Retinal pigment epithelial cell (primary cell): ENCODE data around the gene KRT84.

Experiments
- DNase-seq: peaks from one replicate; pipeline ENCODE4 v3.0.0-alpha.2; 2010; ENCODE audit warnings: low read depth
- H3K4me3 ChIP-seq: 2 replicates; pipeline ENCODE4 v1.5.1; 2011; ENCODE audit warnings: mild to moderate bottlenecking, low read length, control low read depth, moderate library complexity
- TF ChIP-seq, protein P1 (sequence below): conservative IDR thresholded peaks from 2 replicates; pipeline ENCODE4 v1.5.1; 2011; ENCODE audit warnings: low read depth, low read length, control low read depth, inconsistent platforms

Gene KRT84, protein sequence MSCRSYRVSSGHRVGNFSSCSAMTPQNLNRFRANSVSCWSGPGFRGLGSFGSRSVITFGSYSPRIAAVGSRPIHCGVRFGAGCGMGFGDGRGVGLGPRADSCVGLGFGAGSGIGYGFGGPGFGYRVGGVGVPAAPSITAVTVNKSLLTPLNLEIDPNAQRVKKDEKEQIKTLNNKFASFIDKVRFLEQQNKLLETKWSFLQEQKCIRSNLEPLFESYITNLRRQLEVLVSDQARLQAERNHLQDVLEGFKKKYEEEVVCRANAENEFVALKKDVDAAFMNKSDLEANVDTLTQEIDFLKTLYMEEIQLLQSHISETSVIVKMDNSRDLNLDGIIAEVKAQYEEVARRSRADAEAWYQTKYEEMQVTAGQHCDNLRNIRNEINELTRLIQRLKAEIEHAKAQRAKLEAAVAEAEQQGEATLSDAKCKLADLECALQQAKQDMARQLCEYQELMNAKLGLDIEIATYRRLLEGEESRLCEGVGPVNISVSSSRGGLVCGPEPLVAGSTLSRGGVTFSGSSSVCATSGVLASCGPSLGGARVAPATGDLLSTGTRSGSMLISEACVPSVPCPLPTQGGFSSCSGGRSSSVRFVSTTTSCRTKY

DNA sequence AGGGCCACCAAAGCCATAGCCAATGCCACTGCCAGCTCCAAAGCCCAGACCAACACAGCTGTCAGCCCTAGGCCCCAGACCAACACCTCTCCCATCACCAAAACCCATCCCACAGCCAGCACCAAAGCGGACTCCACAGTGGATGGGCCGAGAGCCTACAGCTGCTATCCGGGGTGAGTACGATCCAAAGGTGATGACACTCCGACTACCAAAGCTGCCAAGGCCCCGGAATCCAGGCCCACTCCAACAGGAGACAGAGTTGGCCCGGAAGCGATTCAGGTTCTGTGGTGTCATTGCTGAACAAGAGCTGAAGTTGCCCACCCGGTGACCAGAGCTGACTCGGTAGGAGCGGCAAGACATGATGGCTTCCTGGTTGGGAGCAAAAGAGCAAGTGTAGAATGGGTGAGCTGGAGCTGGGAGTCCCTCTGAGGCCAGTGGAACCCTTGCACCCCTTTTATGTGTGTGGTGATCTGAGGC lies at the start of gene KRT84:
KRT84 (minus strand) TSS at position 427 of the 477 bp plus-strand sequence; CDS start at position 360, 67 bp downstream.
- no peak within 1 kb of the TSS for H3K4me3 ChIP-seq
- DNase-seq: no peak
- TF ChIP-seq, protein P1, sequence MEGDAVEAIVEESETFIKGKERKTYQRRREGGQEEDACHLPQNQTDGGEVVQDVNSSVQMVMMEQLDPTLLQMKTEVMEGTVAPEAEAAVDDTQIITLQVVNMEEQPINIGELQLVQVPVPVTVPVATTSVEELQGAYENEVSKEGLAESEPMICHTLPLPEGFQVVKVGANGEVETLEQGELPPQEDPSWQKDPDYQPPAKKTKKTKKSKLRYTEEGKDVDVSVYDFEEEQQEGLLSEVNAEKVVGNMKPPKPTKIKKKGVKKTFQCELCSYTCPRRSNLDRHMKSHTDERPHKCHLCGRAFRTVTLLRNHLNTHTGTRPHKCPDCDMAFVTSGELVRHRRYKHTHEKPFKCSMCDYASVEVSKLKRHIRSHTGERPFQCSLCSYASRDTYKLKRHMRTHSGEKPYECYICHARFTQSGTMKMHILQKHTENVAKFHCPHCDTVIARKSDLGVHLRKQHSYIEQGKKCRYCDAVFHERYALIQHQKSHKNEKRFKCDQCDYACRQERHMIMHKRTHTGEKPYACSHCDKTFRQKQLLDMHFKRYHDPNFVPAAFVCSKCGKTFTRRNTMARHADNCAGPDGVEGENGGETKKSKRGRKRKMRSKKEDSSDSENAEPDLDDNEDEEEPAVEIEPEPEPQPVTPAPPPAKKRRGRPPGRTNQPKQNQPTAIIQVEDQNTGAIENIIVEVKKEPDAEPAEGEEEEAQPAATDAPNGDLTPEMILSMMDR: no peak

DNA sequence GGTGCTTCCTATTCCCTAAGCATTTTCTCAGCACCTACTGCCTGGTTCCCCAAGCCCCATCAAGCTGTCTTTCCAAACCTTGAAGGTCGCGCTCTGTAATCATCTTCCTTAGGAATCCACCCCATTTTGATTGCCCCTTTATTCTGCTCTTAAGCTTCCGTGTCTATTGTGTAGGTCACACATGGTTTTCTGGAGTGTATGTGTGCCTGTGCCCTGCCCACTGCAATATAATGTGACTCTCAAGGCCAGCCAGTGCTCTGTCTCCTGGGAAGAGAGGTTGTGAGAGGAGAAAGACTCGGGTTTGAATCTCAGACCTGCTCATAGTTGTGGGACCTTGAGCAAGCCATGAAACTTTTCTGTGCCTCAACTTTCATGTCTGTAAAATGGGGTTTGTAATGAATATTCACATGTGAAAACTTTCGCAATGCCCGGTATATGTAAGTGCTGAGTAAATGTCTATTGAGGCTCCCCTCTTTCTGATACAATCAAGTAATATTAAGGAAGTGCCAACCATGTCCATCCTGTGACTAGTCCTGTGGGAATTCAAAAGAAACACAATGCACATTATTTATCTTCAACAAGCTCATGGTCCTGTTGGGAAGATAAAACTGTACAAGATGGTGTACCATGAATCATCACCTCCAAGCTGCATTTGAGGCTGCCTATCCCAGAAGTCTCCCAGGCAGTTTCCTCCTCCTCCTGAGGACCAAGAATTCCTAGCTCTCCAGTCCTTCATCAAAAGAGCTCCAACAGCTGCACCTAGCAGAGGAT lies 49.5 kb upstream of the KRT84 start:
- no peak for DNase-seq
- TF ChIP-seq, protein P1: no peak

DNA sequence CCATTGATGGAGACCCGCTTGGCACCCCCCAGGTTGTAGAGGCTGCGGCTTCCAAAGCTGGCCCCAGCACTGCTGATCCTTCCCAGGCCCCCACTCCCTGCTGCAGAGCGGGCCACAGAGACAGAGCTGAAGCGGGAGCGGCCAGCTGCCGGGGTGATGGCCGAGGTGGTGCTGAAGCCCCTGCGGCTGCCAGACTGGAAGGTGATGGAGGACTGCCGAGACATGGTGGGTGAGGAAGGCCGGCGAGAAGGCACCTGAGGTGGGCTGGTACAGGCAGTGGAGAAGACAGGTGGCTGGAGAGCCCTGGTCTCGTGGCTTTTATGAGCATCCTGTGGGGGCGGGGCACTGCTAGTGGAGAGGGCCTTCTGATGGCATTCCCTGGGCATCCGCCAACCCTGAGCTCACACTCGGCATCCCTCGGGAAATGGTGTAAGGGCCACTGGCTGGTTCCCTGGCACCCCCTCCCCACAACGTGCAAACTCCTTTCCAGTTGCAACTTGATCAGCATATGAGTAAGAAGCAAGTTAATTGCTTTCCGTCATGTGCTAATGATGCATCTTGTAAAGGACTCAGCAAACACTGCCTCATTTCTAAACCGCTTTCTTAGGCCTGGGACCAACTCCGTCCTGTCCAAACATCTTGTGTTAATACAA lies 48.8 kb upstream of the KRT84 start, which contains the start of gene KRT75:
KRT75 (minus strand) TSS at position 291 of the 653 bp plus-strand sequence; CDS start at position 224, 67 bp downstream.
- TF ChIP-seq, protein P1: no peak
- H3K4me3 ChIP-seq: no peak within 1 kb of the TSS
- DNase-seq: no peak

More for the DNA sequence above, 49.5 kb upstream of the KRT84 start:
- no peak overlapping the region for H3K4me3 ChIP-seq

DNA sequence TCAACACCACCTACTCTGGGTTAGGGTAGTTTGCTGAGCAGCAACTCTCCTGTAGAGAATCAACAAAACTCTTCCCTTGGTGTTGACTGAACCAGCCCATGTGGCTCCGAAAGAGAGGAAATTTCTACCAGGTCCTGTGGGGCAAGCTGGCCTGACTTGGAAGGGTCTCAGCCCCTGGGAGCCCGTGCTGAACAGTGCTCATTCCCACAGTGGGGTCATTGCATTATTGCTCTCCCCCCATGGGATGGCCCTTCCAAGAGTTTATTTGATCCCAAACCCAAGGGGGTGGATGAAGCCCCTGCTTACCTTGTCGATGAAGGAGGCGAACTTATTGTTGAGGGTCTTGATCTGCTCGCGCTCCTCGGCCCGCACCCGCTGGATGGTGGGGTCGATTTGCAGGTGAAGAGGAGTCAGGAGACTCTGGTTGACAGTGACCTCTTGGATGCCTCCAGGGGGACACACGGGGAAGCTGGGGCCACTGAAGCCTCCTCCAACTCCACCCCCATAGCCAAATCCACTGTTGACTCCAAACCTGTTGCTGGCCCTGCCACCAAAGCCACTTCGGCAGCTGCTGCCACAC lies 48.1 kb upstream of the KRT84 start:
- TF ChIP-seq, protein P1: no peak
- no peak overlapping the region for H3K4me3 ChIP-seq
- no peak for DNase-seq

DNA sequence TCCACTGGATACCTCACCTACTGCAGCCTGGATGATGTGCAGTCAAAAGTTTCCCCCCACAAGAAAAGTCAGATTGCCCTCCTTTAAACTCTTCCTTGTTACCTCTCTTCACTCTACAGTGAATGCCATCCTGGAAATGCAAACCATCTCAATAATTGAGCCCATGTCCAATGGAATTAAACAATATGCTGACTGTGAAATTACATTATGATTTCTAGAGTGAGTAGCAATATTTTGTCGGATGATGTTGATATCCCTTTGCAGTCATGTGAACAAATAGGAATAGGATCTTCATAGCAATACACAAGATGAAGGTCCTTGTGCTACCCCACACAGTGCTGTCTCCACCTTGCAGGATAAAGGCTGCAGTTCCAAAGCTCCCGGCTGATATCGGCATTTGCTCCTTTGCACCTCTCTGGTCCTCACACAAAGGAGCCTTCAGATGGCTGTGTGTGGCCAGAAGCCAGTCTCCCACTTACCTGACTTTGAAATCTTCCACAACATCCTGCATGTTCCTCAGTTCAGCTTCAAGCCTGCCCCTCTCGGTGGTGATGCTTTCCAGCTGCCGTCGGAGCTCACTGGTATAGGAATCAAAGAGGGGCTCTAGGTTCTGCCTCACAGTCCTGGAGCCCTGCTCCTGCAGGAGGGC lies 47.2 kb upstream of the KRT84 start:
- DNase-seq: no peak
- TF ChIP-seq, protein P1: no peak

DNA sequence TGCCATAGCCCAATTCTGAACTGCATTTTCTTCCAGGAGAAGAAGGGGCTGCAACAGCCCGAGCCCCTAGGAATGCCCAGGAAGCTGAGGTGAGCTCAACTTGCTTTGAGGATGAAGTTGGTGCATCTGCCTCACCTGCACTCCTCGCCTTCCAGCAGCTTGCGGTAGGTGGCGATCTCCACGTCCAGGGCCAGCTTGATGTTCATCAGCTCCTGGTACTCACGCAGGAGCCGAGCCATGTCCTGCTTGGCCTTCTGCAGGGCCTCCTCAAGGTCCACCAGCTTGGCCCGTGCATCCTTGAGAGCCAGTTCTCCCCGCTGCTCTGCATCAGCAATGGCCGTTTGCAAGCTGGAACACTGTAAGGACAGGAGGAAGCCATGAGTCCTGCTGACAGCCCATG lies 42.7 kb upstream of the KRT84 start:
- TF ChIP-seq, protein P1: no peak
- no peak overlapping the region for H3K4me3 ChIP-seq
- DNase-seq: no peak

More for the DNA sequence above, 47.2 kb upstream of the KRT84 start:
- no peak overlapping the region for H3K4me3 ChIP-seq
